GM12878 (cell line): ENCODE data around the gene SLC38A1. TPM values are rescaled to one million over a fixed set of nuclear protein-coding genes. Genes with fewer than 3 reads are reported as not detected.

ENCODE experiments used
- CBX3 ChIP-seq: fragments of 200-600 bp; sonication (generic); IDR thresholded peaks from 2 replicates; pipeline ENCODE4 v1.6.1; 2016; ENCODE audit warnings: low read depth, borderline replicate concordance
- CBX5 ChIP-seq: sonication (generic); IDR thresholded peaks from 2 replicates; pipeline ENCODE4 v1.6.1; 2016; ENCODE audit warnings: low read depth, moderate library complexity, mild to moderate bottlenecking, inconsistent platforms
- CREB1 ChIP-seq: IDR thresholded peaks from 2 replicates; pipeline ENCODE4 v1.6.1; 2012; ENCODE audit warnings: low read depth, mild to moderate bottlenecking, inconsistent platforms
- ESRRA ChIP-seq: IDR thresholded peaks from 2 replicates; pipeline ENCODE4 v1.6.1; 2012; ENCODE audit warnings: mild to moderate bottlenecking, low read length, improper control_type of control experiment
- FOXK2 ChIP-seq: fragments of 450-650 bp; IDR thresholded peaks from 2 replicates; pipeline ENCODE4 v1.6.1; 2017; ENCODE audit warnings: mild to moderate bottlenecking, moderate library complexity
- HDAC2 ChIP-seq: fragments of 200-600 bp; sonication (generic); IDR thresholded peaks from 2 replicates; pipeline ENCODE4 v1.6.1; 2017
- KDM1A ChIP-seq: fragments of 200-600 bp; sonication (generic); IDR thresholded peaks from 2 replicates; pipeline ENCODE4 v1.6.1; 2016; ENCODE audit warnings: borderline replicate concordance
- LARP7 ChIP-seq: fragments of 450-650 bp; IDR thresholded peaks from 2 replicates; pipeline ENCODE4 v1.6.1; 2017; ENCODE audit warnings: mild to moderate bottlenecking
- MYB ChIP-seq: fragments of 150-350 bp; IDR thresholded peaks from 2 replicates; pipeline ENCODE4 v1.6.1; 2014; ENCODE audit warnings: mild to moderate bottlenecking, low read depth, low read length, borderline replicate concordance
- NFYB ChIP-seq: IDR thresholded peaks from 2 replicates; pipeline ENCODE4 v1.6.1; 2011; ENCODE audit warnings: low read depth, mild to moderate bottlenecking, low read length, improper control_type of control experiment, moderate library complexity; ENCODE audit not compliant: insufficient read depth
- NR2C2 ChIP-seq: IDR thresholded peaks from 2 replicates; pipeline ENCODE4 v1.6.1; 2011; ENCODE audit warnings: borderline replicate concordance, low read depth; ENCODE audit not compliant: control insufficient read depth, insufficient read length
- PML ChIP-seq: IDR thresholded peaks from 2 replicates; pipeline ENCODE4 v1.6.1; 2012; ENCODE audit warnings: low read length, inconsistent platforms
- RELA ChIP-seq: fragments of 450-650 bp; IDR thresholded peaks from 2 replicates; pipeline ENCODE4 v1.8.0; 2014; ENCODE audit warnings: borderline replicate concordance; ENCODE audit not compliant: partially characterized antibody
- SREBF2 ChIP-seq: IDR thresholded peaks from 2 replicates; pipeline ENCODE4 v1.6.1; 2012; ENCODE audit warnings: mild to moderate bottlenecking, low read length
- ZSCAN29 ChIP-seq: fragments of 450-650 bp; IDR thresholded peaks from 2 replicates; pipeline ENCODE4 v1.6.1; 2017; ENCODE audit warnings: mild to moderate bottlenecking, moderate library complexity
- polyA plus RNA-seq, 11 experiments: library from polyadenylated mRNA; depleted of rRNA in 4 of 11; unstranded in 6 of 11; stranded (reverse) in 5 of 11; fragments of >200 nt; fragmentation: Nextera tagmentation in 4 of 11; fragmentation: Illumina TruSeq in 1 of 11; extraction: Ambion mirVana in 4 of 11; extraction: Trizol in 1 of 11; gene quantifications; 1 replicate in 1 of 11; 2 replicates in 10 of 11; pipeline versions ENCODE4 v1.2.1 to v1.2.3, GENCODE V29; 2011 to 2016; ENCODE audit warnings: inconsistent platforms in 2 of 11, missing spikeins in 2 of 11, low read depth in 1 of 11
- total RNA-seq, 4 experiments: library from RNA; depleted of rRNA in 3 of 4; stranded (reverse); fragments of >200 nt in 3 of 4; fragmentation: Illumina TruSeq in 1 of 4; extraction: Trizol in 1 of 4; gene quantifications; 2 replicates each; pipeline versions ENCODE4 v1.2.1 to v1.2.3, GENCODE V29; 2013 to 2021
- TF ChIP-seq, protein P1 (sequence below): fragments of 450-650 bp; IDR thresholded peaks from 2 replicates; pipeline ENCODE4 v1.6.1; 2017; ENCODE audit warnings: low read depth, mild to moderate bottlenecking, moderate library complexity
- TF ChIP-seq, protein P2 (sequence below): fragments of 450-650 bp; IDR thresholded peaks from 2 replicates; pipeline ENCODE4 v1.6.1; 2018; ENCODE audit warnings: borderline replicate concordance, mild to moderate bottlenecking; ENCODE audit not compliant: partially characterized antibody
- TF ChIP-seq, protein P3 (sequence below): fragments of 450-650 bp; IDR thresholded peaks from 2 replicates; pipeline ENCODE4 v1.6.1; 2017; ENCODE audit warnings: mild to moderate bottlenecking, low read depth, inconsistent platforms; ENCODE audit not compliant: poor library complexity, severe bottlenecking
- TF ChIP-seq, protein P4 (sequence below): fragments of 450-650 bp; IDR thresholded peaks from 2 replicates; pipeline ENCODE4 v1.6.1; 2017; ENCODE audit warnings: antibody characterized with exemption, mild to moderate bottlenecking, moderate library complexity
- TF ChIP-seq, protein P5 (sequence below): fragments of 450-650 bp; IDR thresholded peaks from 2 replicates; pipeline ENCODE4 v1.6.1; 2016; ENCODE audit warnings: mild to moderate bottlenecking

SLC38A1 gene
- total and polyA plus RNA-seq, 10 of the 15 experiments (the other 5 are each of a cell fraction or from before 2014, with no cell fraction given) = 38.1 to 191 (median 144) TPM

DNA sequence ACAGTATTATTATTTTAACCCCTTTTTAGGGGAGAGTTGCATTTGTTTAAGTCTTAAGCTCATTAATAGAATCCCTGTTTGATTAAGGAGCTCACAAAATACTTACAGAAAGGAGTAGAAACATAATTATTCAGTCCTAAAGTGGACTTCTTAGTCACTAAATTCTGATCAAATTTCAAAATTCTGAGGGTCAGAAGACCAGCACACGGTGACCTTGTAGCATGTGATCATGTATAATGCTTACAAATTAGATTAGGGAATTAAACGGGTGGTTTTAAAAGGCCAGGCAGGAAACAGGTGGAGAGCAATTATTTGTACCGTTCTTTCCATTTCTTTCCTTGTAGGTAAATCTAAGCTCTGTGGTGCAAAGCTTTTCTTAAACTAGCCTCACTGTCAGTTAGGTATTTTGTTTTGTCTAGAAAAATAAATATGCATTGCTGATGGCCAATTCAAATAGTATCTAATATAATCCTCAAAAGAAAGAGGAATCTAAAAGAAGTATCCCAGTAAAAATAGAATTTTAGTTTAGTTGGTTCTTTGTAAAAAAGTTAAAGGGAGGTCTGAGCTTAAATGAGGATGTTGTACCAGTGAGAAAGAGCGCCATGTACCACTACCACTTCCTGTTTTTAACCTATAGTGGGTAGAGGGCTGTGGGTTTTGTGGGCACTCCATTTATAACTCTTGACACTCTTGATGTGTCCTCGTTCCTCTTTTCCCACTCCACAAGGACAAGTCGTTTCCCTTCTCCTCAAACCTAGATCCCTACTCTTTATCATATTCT lies 51.1 kb downstream of the SLC38A1 start (continued):
- TF ChIP-seq SREBF2 = no peak
- no peak for TF ChIP-seq FOXK2
- TF ChIP-seq LARP7 = no peak
- TF ChIP-seq NFYB = no peak
- TF ChIP-seq, protein P1, sequence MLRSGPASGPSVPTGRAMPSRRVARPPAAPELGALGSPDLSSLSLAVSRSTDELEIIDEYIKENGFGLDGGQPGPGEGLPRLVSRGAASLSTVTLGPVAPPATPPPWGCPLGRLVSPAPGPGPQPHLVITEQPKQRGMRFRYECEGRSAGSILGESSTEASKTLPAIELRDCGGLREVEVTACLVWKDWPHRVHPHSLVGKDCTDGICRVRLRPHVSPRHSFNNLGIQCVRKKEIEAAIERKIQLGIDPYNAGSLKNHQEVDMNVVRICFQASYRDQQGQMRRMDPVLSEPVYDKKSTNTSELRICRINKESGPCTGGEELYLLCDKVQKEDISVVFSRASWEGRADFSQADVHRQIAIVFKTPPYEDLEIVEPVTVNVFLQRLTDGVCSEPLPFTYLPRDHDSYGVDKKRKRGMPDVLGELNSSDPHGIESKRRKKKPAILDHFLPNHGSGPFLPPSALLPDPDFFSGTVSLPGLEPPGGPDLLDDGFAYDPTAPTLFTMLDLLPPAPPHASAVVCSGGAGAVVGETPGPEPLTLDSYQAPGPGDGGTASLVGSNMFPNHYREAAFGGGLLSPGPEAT = peak; percentile 96
- TF ChIP-seq KDM1A = no peak
- TF ChIP-seq, protein P2, sequence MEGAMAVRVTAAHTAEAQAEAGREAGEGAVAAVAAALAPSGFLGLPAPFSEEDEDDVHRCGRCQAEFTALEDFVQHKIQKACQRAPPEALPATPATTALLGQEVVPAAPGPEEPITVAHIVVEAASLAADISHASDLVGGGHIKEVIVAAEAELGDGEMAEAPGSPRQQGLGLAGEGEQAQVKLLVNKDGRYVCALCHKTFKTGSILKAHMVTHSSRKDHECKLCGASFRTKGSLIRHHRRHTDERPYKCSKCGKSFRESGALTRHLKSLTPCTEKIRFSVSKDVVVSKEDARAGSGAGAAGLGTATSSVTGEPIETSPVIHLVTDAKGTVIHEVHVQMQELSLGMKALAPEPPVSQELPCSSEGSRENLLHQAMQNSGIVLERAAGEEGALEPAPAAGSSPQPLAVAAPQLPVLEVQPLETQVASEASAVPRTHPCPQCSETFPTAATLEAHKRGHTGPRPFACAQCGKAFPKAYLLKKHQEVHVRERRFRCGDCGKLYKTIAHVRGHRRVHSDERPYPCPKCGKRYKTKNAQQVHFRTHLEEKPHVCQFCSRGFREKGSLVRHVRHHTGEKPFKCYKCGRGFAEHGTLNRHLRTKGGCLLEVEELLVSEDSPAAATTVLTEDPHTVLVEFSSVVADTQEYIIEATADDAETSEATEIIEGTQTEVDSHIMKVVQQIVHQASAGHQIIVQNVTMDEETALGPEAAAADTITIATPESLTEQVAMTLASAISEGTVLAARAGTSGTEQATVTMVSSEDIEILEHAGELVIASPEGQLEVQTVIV = no peak
- 0 out of 2 replicates have a peak, but pooled peaks have one; percentile 39 for TF ChIP-seq CREB1
- TF ChIP-seq, protein P3, sequence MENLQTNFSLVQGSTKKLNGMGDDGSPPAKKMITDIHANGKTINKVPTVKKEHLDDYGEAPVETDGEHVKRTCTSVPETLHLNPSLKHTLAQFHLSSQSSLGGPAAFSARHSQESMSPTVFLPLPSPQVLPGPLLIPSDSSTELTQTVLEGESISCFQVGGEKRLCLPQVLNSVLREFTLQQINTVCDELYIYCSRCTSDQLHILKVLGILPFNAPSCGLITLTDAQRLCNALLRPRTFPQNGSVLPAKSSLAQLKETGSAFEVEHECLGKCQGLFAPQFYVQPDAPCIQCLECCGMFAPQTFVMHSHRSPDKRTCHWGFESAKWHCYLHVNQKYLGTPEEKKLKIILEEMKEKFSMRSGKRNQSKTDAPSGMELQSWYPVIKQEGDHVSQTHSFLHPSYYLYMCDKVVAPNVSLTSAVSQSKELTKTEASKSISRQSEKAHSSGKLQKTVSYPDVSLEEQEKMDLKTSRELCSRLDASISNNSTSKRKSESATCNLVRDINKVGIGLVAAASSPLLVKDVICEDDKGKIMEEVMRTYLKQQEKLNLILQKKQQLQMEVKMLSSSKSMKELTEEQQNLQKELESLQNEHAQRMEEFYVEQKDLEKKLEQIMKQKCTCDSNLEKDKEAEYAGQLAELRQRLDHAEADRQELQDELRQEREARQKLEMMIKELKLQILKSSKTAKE = peak; percentile 87
- 0 out of 2 replicates have a peak, but pooled peaks have one; percentile 58 for TF ChIP-seq PML
- TF ChIP-seq, protein P4, sequence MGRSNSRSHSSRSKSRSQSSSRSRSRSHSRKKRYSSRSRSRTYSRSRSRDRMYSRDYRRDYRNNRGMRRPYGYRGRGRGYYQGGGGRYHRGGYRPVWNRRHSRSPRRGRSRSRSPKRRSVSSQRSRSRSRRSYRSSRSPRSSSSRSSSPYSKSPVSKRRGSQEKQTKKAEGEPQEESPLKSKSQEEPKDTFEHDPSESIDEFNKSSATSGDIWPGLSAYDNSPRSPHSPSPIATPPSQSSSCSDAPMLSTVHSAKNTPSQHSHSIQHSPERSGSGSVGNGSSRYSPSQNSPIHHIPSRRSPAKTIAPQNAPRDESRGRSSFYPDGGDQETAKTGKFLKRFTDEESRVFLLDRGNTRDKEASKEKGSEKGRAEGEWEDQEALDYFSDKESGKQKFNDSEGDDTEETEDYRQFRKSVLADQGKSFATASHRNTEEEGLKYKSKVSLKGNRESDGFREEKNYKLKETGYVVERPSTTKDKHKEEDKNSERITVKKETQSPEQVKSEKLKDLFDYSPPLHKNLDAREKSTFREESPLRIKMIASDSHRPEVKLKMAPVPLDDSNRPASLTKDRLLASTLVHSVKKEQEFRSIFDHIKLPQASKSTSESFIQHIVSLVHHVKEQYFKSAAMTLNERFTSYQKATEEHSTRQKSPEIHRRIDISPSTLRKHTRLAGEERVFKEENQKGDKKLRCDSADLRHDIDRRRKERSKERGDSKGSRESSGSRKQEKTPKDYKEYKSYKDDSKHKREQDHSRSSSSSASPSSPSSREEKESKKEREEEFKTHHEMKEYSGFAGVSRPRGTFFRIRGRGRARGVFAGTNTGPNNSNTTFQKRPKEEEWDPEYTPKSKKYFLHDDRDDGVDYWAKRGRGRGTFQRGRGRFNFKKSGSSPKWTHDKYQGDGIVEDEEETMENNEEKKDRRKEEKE = no peak
- TF ChIP-seq CBX3 = no peak
- TF ChIP-seq CBX5 = peak; percentile 70; the same call in 1 of the 2 replicates
- TF ChIP-seq NR2C2 = no peak
- TF ChIP-seq ZSCAN29 = no peak
- no peak for TF ChIP-seq HDAC2
- no peak for TF ChIP-seq ESRRA
- TF ChIP-seq RELA = no peak
- TF ChIP-seq, protein P5, sequence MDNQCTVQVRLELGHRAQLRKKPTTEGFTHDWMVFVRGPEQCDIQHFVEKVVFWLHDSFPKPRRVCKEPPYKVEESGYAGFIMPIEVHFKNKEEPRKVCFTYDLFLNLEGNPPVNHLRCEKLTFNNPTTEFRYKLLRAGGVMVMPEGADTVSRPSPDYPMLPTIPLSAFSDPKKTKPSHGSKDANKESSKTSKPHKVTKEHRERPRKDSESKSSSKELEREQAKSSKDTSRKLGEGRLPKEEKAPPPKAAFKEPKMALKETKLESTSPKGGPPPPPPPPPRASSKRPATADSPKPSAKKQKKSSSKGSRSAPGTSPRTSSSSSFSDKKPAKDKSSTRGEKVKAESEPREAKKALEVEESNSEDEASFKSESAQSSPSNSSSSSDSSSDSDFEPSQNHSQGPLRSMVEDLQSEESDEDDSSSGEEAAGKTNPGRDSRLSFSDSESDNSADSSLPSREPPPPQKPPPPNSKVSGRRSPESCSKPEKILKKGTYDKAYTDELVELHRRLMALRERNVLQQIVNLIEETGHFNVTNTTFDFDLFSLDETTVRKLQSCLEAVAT = peak; percentile 99
- TF ChIP-seq MYB = no peak
